Hepatocyte (in vitro differentiated cells): Measurements from ENCODE around the gene TBC1D5. TPM values are rescaled to one million over a fixed set of nuclear protein-coding genes. Genes with fewer than 3 reads are reported as not detected.

Source experiments
- DNase-seq: peaks from one replicate; pipeline ENCODE4 v3.0.0-alpha.2; 2016; ENCODE audit warnings: low spot score
- H2AFZ ChIP-seq: fragments of 200-600 bp; sonication (generic); 2 replicates; pipeline ENCODE4 v1.6.0; 2016; ENCODE audit warnings: antibody characterized with exemption, mild to moderate bottlenecking
- H3K27ac ChIP-seq: fragments of 200-600 bp; sonication (generic); 2 replicates; pipeline ENCODE4 v1.5.1; 2016; ENCODE audit warnings: mild to moderate bottlenecking
- H3K27me3 ChIP-seq: fragments of 200-600 bp; sonication (generic); 2 replicates; pipeline ENCODE4 v1.6.1; 2016
- H3K36me3 ChIP-seq: fragments of 200-600 bp; sonication (generic); replicated peaks from 2 replicates; pipeline ENCODE4 v1.5.1; 2016; ENCODE audit warnings: low read depth; ENCODE audit not compliant: insufficient read depth
- H3K4me1 ChIP-seq: fragments of 200-600 bp; sonication (generic); 2 replicates; pipeline ENCODE4 v1.5.1; 2016; ENCODE audit warnings: mild to moderate bottlenecking, moderate library complexity; ENCODE audit not compliant: insufficient read depth
- H3K4me2 ChIP-seq: fragments of 200-600 bp; sonication (generic); 2 replicates; pipeline ENCODE4 v1.6.0; 2016
- H3K4me3 ChIP-seq: fragments of 200-600 bp; sonication (generic); 2 replicates; pipeline ENCODE4 v1.5.1; 2016; ENCODE audit warnings: mild to moderate bottlenecking
- H3K79me2 ChIP-seq: fragments of 200-600 bp; sonication (generic); 2 replicates; pipeline ENCODE4 v1.6.0; 2017; ENCODE audit warnings: mild to moderate bottlenecking
- H3K9me2 ChIP-seq: fragments of 200-600 bp; sonication (generic); replicated peaks from 2 replicates; pipeline ENCODE4 v1.6.0; 2017; ENCODE audit warnings: mild to moderate bottlenecking; ENCODE audit not compliant: insufficient read depth
- H3K9me3 ChIP-seq: fragments of 200-600 bp; sonication (generic); 2 replicates; pipeline ENCODE4 v1.5.1; 2016; ENCODE audit warnings: low read depth, mild to moderate bottlenecking
- H4K20me1 ChIP-seq: fragments of 200-600 bp; sonication (generic); 2 replicates; pipeline ENCODE4 v1.6.0; 2016; ENCODE audit warnings: mild to moderate bottlenecking; ENCODE audit not compliant: insufficient read depth, poor library complexity, severe bottlenecking
- CTCF ChIP-seq: fragments of 200-600 bp; sonication (generic); IDR thresholded peaks from 2 replicates; pipeline ENCODE4 v1.5.1; 2016; ENCODE audit warnings: antibody characterized with exemption, mild to moderate bottlenecking; ENCODE audit not compliant: poor library complexity
- EZH2 ChIP-seq: fragments of 200-600 bp; sonication (generic); IDR thresholded peaks from 2 replicates; pipeline ENCODE4 v1.6.1; 2016; ENCODE audit warnings: antibody characterized with exemption, mild to moderate bottlenecking, borderline replicate concordance
- EZH2phosphoT487 ChIP-seq: fragments of 200-600 bp; sonication (generic); IDR thresholded peaks from one replicate; pipeline ENCODE4 v1.6.1; 2018; ENCODE audit warnings: antibody characterized with exemption, mild to moderate bottlenecking, low read depth, moderate library complexity; ENCODE audit not compliant: unreplicated experiment, severe bottlenecking
- WGBS: methylation state at CpG from one replicate; pipeline ENCODE4 v1.1.6; 2016; ENCODE audit warnings: low lambda C conversion rate; ENCODE audit errors: missing lambda C conversion rate; 5-methylcytosine and 5-hydroxymethylcytosine counted together
- polyA plus RNA-seq: library from polyadenylated mRNA; unstranded; fragments of >200 nt; fragmentation: Nextera tagmentation; extraction: Ambion mirVana; gene quantifications from 2 replicates; pipeline ENCODE4 v1.2.1, GENCODE V29; 2016
- total RNA-seq: library from RNA; depleted of rRNA; stranded (reverse); fragments of >200 nt; gene quantifications from 2 replicates; pipeline ENCODE4 v1.2.3, GENCODE V29; 2014

Gene TBC1D5
- total and polyA plus RNA-seq, 2 experiments from 2014 or later, result 17.0 to 64.2 TPM

- Histone ChIP-seq H3K4me1 (no peaks in the 10 kb centered on the region), H3K4me2 (no peak overlapping the region), H3K9me2 (no peaks in the 10 kb centered on the region)
These were observed 268.7 kb downstream of the TBC1D5 start for GRCh38 chr3:17473761-17474160.

GRCh38 chr3:17469954-17470353 lies 272.5 kb downstream of the TBC1D5 start:
- WGBS, result 98% methylated on average over 1 of the region's 1 CpG
- H3K4me1 ChIP-seq, result no peaks in the 10 kb centered on the region
- no peaks in the 10 kb centered on the region for H3K36me3 ChIP-seq
- H3K4me2 ChIP-seq, result no peak overlapping the region
- H3K27ac ChIP-seq, result no peak overlapping the region
- no peak for DNase-seq
- H3K9me2 ChIP-seq, result no peaks in the 10 kb centered on the region
- TF ChIP-seq CTCF (no peak), EZH2phosphoT487 (no peak), EZH2 (no peak)
- H2AFZ ChIP-seq, result no peak overlapping the region
- H3K27me3 ChIP-seq, result no peaks in the 10 kb centered on the region
- no peak overlapping the region for H3K4me3 ChIP-seq
- H3K79me2 ChIP-seq, result no peaks in the 10 kb centered on the region
- H3K9me3 ChIP-seq, result no peaks in the 10 kb centered on the region
- no peaks in the 10 kb centered on the region for H4K20me1 ChIP-seq

More at GRCh38 chr3:17473761-17474160, 268.7 kb downstream of the TBC1D5 start:
- Histone ChIP-seq H3K79me2 (no peaks in the 10 kb centered on the region), H3K27me3 (no peaks in the 10 kb centered on the region), H3K36me3 (no peaks in the 10 kb centered on the region), H3K4me3 (no peak overlapping the region), H3K9me3 (no peaks in the 10 kb centered on the region), H3K27ac (no peak overlapping the region), H2AFZ (no peak overlapping the region), H4K20me1 (no peaks in the 10 kb centered on the region)
- TF ChIP-seq EZH2phosphoT487, result no peak
- TF ChIP-seq CTCF, result peak; percentile 23
- TF ChIP-seq EZH2, result no peak
- DNase-seq, result no peak

GRCh38 chr3:17469520-17469919 lies 272.9 kb downstream of the TBC1D5 start:
- Histone ChIP-seq H2AFZ (no peak overlapping the region), H3K4me2 (no peak overlapping the region), H3K9me2 (no peaks in the 10 kb centered on the region), H3K27me3 (no peaks in the 10 kb centered on the region), H3K36me3 (no peaks in the 10 kb centered on the region), H3K79me2 (no peaks in the 10 kb centered on the region), H4K20me1 (no peaks in the 10 kb centered on the region), H3K27ac (no peak overlapping the region), H3K9me3 (no peaks in the 10 kb centered on the region), H3K4me3 (no peak overlapping the region), H3K4me1 (no peaks in the 10 kb centered on the region)
- 96% methylated on average over 3 of the region's 3 CpGs for WGBS
- TF ChIP-seq CTCF (no peak), EZH2 (no peak)
- no peak for DNase-seq

GRCh38 chr3:17466028-17466427 lies 276.4 kb downstream of the TBC1D5 start:
- Histone ChIP-seq H3K4me2 (no peak overlapping the region), H3K79me2 (no peaks in the 10 kb centered on the region), H3K27me3 (no peaks in the 10 kb centered on the region), H2AFZ (no peak overlapping the region), H3K27ac (no peak overlapping the region), H4K20me1 (no peaks in the 10 kb centered on the region), H3K4me1 (no peaks in the 10 kb centered on the region), H3K9me3 (no peaks in the 10 kb centered on the region), H3K4me3 (no peak overlapping the region), H3K9me2 (no peaks in the 10 kb centered on the region), H3K36me3 (no peaks in the 10 kb centered on the region)
- no peak for DNase-seq
- TF ChIP-seq EZH2phosphoT487, result no peak
- no peak for TF ChIP-seq CTCF
- TF ChIP-seq EZH2, result no peak
- WGBS, result 97% methylated on average over 4 of the region's 4 CpGs
